ENCODE measurements around the gene GALNT18. TPM values are rescaled to one million over a fixed set of nuclear protein-coding genes. Genes with fewer than 3 reads are reported as not detected.

Gene GALNT18
- total and polyA plus RNA-seq, 2 of the 4 experiments (the other 2 are of a cell fraction) = 9.5 to 11.3 TPM

GRCh38 chr11:11663907-11664306 lies 42.1 kb upstream of the GALNT18 start:
- H3K4me3 ChIP-seq (ENCODE audit: insufficient read depth, low read depth, low read length) = no peak overlapping the region
- no peak overlapping the region for H2AFZ ChIP-seq (replicated peaks; ENCODE audit: low read length, poor library complexity)
- peaks cover 3% of the 10 kb centered on the region for H3K9me3 ChIP-seq (ENCODE audit: control insufficient read depth, insufficient read depth, low read length)
- no peak overlapping the region for H3K14ac ChIP-seq (replicated peaks; ENCODE audit: low read depth, low read length)
- peaks cover 67% of the 10 kb centered on the region for H3K27me3 ChIP-seq (ENCODE audit: control insufficient read depth, insufficient read depth, low read length)
- H3K79me1 ChIP-seq (ENCODE audit: low read depth in 1 of 2, low read length in 2 of 2) = no peaks in the 10 kb centered on the region
- no peak overlapping the region for H2AK9ac ChIP-seq (replicated peaks; ENCODE audit: low read depth, low read length, poor library complexity)
- H4K8ac ChIP-seq (ENCODE audit: low read depth in 2 of 2, low read length in 2 of 2) = no peak overlapping the region
- no peak overlapping the region for H3K23ac ChIP-seq (ENCODE audit: low read depth, low read length)
- in situ Hi-C loops (cut with MboI; ENCODE audit: low sequenced_read_pairs) = no loop called here
- H3K27ac ChIP-seq (ENCODE audit: insufficient read depth, low read length) = no peak overlapping the region
- no peak overlapping the region for H2BK15ac ChIP-seq (ENCODE audit: low read depth, low read length)
- H4K20me1 ChIP-seq (ENCODE audit: insufficient read depth, low read length) = no peaks in the 10 kb centered on the region
- no peak for ATAC-seq (ENCODE audit: low read depth)
- POLR2A ChIA-PET (ENCODE audit: unreplicated experiment) = no interaction called here
- no peaks in the 10 kb centered on the region for H3K36me3 ChIP-seq (ENCODE audit: control insufficient read depth, insufficient read depth, low read length)
- H4K5ac ChIP-seq (ENCODE audit: low read depth, low read length) = no peak overlapping the region
- no peak overlapping the region for H3K18ac ChIP-seq (ENCODE audit: low read depth, low read length)
- H3K9ac ChIP-seq (ENCODE audit: low read depth, low read length) = no peak overlapping the region
- no peak overlapping the region for H3K56ac ChIP-seq (ENCODE audit: extremely low read depth, insufficient read depth, low read length)
- no peak overlapping the region for H2BK20ac ChIP-seq (ENCODE audit: low read depth, low read length)
- no TSS peak for BruUV-seq (replicated peaks)
- H3K4me2 ChIP-seq (ENCODE audit: low read depth, low read length) = no peak overlapping the region
- DNase-seq = no peak
- no peak overlapping the region for H2BK120ac ChIP-seq (ENCODE audit: low read depth, low read length)
- no peak overlapping the region for H3K4ac ChIP-seq (ENCODE audit: low read depth, low read length)
- dilution Hi-C loops (cut with HindIII; ENCODE audit: low sequenced_read_pairs, unreplicated experiment) = no loop called here
- no peak overlapping the region for H4K91ac ChIP-seq (ENCODE audit: insufficient read depth, low read depth, low read length)
- intact Hi-C loops (cut with micrococcal nuclease) = no loop called here
- H2BK5ac ChIP-seq (ENCODE audit: low read depth, low read length, poor library complexity, severe bottlenecking) = no peak overlapping the region
- WGBS, 2 experiments (ENCODE audit: extremely low coverage in 2 of 2, insufficient read length in 1 of 2) = no CpG with 5 or more reads among the region's 4 CpGs
- H3K4me1 ChIP-seq (ENCODE audit: control insufficient read depth, insufficient read depth, low read length) = no peaks in the 10 kb centered on the region
- no peaks in the 10 kb centered on the region for H3K9me1 ChIP-seq (ENCODE audit: insufficient read depth, low read length)
- no peak overlapping the region for H2AK5ac ChIP-seq (ENCODE audit: low read depth, low read length)
- TF ChIP-seq USF2 (IDR thresholded peaks at IDR 0.05; ENCODE audit: low read depth, low read length) = no peak
- TF ChIP-seq FOS (IDR thresholded peaks at IDR 0.05; ENCODE audit: low read depth, low read length) = no peak
- no peak for TF ChIP-seq ELK1 (IDR thresholded peaks at IDR 0.05; ENCODE audit: borderline replicate concordance, low read depth, low read length)
- no peak for TF ChIP-seq CTCF (conservative IDR thresholded peaks at IDR 0.05; ENCODE audit: low read depth, low read length)
- no peak for TF ChIP-seq MAZ (IDR thresholded peaks at IDR 0.05; ENCODE audit: borderline replicate concordance, low read depth, low read length)
- no peak for TF ChIP-seq CHD1 (IDR thresholded peaks at IDR 0.05; ENCODE audit: low read depth, low read length)
- TF ChIP-seq MXI1 (IDR thresholded peaks at IDR 0.05; ENCODE audit: borderline replicate concordance, low read depth, low read length) = no peak
- no peak for TF ChIP-seq BHLHE40 (IDR thresholded peaks at IDR 0.05; ENCODE audit: low read depth, low read length)
- TF ChIP-seq RAD21 (IDR thresholded peaks at IDR 0.05; ENCODE audit: low read length) = no peak
- TF ChIP-seq MAFK (IDR thresholded peaks at IDR 0.05; ENCODE audit: low read depth, low read length) = no peak
- no peak for TF ChIP-seq RCOR1 (IDR thresholded peaks at IDR 0.05; ENCODE audit: insufficient replicate concordance, low read length)
- no peak for TF ChIP-seq SMC3 (IDR thresholded peaks at IDR 0.05; ENCODE audit: low read depth, low read length)
- TF ChIP-seq RFX5 (IDR thresholded peaks at IDR 0.05; ENCODE audit: low read depth, low read length) = no peak
- TF ChIP-seq CEBPB (IDR thresholded peaks at IDR 0.05; ENCODE audit: low read depth, low read length) = no peak
- no peak for TF ChIP-seq POLR2A (IDR thresholded peaks at IDR 0.05; ENCODE audit: low read depth, low read length)
- TF ChIP-seq NFE2L2 (IDR thresholded peaks at IDR 0.05; ENCODE audit: low read depth, low read length) = no peak
- CTCF ChIA-PET = no interaction called here

All from IMR-90 (cell line).